Measurements from ENCODE around the gene UQCC2. TPM values are rescaled to one million over a fixed set of nuclear protein-coding genes. Genes with fewer than 3 reads are reported as not detected.

The UQCC2 gene
- total RNA-seq, 2 experiments from 2014 or later, result 118 to 126 TPM

DNA sequence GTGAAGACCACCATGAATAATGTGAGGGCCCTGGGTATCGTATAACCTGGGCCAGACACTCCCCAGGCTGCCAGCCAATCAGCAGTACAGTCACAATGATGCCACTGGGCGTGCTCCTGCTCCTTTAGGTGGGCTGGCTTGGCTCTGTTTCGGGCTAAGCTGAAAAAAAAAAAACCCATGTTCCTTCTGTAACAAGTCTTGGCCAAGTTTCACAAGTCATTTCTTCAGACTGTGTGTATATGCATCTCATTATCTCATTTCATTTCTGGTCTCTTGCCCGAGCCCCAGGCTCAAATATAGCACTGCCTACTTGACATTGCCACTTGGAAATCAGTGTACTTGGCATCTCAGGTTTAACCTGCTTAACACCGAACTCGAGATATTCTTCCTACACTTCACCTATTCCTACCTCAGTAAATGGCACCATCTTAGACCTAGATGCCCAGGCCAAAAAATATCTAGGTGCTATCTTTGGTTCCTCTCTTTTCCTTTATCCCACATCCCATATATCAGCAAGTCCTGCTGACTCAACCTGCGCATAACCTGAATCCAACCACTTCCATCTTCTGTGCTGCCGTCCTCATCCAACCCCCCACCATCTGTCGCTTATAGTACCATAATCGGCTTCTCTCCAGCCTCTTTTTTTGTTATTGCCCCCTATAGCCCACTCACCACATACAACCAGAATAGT lies 1.8 kb downstream of the UQCC2 start:
- H3K36me3 Mint-ChIP-seq, result peaks cover 35% of the 10 kb centered on the region
- DNase-seq, result no peak
- no peaks in the 10 kb centered on the region for H3K9me3 Mint-ChIP-seq
- peak overlapping the region; percentile 95 for H3K4me3 Mint-ChIP-seq
- no peaks in the 10 kb centered on the region for H3K27me3 Mint-ChIP-seq
- peak overlapping the region; percentile 28 for H3K27ac Mint-ChIP-seq
- peaks cover 35% of the 10 kb centered on the region for H3K4me1 Mint-ChIP-seq

DNA sequence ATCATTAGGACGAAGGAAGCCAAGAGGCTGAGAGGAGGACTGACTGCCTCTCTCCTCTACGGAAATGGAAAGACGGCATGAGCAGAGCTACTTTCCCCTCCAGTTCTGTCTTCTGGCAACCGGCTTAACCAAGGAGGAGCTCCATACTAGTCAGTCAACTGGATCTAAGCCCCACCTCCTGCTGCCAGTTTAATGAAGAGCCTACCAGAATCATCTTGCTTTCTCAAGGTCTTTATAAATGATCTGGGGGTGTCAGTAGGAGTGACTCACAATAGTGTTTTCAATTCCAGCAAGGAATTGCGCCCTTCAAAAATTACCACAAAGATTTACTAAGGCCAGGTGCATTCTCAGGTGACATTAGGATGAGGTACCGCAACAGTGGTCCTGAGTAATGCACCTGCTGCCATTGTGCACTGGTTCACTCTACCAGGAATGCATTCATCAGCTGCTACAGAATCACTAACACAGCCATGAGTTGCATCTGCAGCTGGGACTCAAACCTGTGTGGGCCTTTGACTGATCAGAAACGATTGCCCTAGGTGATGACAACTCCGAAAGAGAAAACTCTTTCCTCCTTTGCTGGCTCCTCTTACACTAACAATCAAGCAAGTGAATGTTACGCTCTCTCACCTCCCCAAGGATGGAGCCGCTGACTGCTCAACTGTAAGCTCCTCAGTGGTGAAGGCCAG lies 2.8 kb downstream of the UQCC2 start:
- Mint-ChIP-seq H3K36me3 (peaks cover 38% of the 10 kb centered on the region), H3K27ac (no peak overlapping the region), H3K4me3 (peak overlapping the region; percentile 26), H3K4me1 (peaks cover 35% of the 10 kb centered on the region), H3K9me3 (no peaks in the 10 kb centered on the region), H3K27me3 (no peaks in the 10 kb centered on the region)
- no peak for DNase-seq

DNA sequence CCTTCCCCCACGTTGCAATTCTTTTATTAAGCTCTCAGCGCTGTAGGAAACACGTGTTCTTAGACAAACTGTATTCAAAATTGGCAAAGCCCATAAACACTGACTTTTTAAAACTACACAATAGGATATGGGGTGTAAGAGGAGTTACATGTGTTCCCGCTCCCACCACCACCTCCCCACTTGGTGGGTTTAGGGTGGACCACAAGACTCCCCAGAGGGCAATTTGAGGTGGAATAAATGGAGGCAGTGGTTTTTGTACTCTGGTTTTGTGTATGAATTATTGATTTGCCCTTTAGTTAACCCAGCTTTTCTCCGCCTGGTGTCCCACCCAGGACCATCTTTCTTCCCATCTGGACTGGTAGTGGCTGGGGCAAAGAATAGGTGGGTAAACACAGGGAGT lies 3.7 kb downstream of the UQCC2 start:
- Mint-ChIP-seq H3K27me3 (no peaks in the 10 kb centered on the region), H3K27ac (no peak overlapping the region), H3K9me3 (no peaks in the 10 kb centered on the region), H3K4me1 (peaks cover 35% of the 10 kb centered on the region), H3K36me3 (peaks cover 38% of the 10 kb centered on the region), H3K4me3 (no peak overlapping the region)
- no peak for DNase-seq

DNA sequence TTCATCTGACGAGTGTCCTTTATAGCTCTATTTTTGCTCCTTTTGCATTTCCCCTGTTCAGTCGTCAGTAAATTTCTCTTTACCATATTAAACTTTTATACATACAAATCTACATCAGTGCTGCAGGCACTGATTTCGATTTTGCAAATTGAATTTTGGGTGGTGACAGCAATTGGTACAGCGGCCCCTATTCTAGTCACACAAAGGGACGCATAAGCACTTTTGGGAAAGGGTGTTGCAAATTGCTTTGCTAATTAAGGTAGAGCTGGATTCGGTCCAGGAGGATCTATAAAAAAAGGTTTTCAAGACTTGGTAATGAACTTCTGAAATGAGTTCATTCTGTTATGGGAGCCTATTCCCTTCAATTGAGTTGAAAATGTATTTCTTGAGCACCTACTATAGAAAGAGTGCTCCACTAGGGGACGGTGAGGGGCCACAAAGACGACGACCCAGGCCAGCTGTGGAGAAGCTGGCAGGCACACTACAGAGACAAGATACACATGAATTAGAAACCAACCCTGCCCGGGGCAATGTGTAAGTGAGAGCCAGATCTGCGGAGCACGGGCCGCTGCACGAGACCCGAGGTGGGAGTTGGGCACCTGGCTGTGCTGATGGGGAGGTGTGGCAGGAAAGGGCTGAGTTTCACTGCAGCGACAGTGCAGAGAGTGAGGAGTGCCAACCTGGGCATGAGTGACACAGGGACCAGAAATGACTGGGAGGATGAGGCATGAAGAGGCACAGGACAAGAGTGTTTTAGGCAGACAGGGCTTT lies 5.4 kb downstream of the UQCC2 start:
- H3K27me3 Mint-ChIP-seq, result no peaks in the 10 kb centered on the region
- H3K4me3 Mint-ChIP-seq, result no peak overlapping the region
- no peak for DNase-seq
- H3K36me3 Mint-ChIP-seq, result peaks cover 37% of the 10 kb centered on the region
- H3K27ac Mint-ChIP-seq, result no peak overlapping the region
- H3K9me3 Mint-ChIP-seq, result no peaks in the 10 kb centered on the region
- peaks cover 32% of the 10 kb centered on the region for H3K4me1 Mint-ChIP-seq

DNA sequence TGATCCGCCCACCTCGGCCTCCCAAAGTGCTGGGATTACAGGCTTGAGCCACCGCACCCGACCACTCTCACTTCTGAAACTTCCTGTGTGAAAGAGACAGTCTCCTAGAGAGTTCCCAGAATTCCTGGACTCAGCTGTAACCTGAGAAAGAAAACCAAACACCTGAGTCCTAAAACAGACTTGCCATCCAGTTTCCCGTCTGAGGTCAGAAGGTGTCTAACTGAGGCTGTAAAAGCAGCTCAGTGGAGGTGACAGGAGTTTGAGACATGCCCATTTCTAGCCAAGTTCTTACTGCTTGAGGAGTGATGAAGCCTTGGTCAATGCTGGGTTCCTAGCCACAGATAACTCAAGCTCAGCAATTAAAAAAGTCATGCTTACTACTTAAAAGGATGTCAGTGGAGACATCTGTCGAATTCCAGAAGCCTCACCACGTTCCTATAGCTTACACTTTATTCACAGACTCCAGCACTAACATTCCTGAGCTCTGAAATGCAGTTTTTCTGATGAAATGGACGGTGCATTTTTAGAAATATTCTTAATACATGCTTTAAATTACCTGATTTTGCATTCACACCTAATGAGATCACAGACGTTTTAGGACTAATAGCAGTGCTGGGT lies 6.1 kb downstream of the UQCC2 start:
- no peaks in the 10 kb centered on the region for H3K27me3 Mint-ChIP-seq
- no peak overlapping the region for H3K27ac Mint-ChIP-seq
- DNase-seq, result no peak
- peaks cover 28% of the 10 kb centered on the region for H3K4me1 Mint-ChIP-seq
- peaks cover 31% of the 10 kb centered on the region for H3K36me3 Mint-ChIP-seq
- H3K9me3 Mint-ChIP-seq, result no peaks in the 10 kb centered on the region
- H3K4me3 Mint-ChIP-seq, result no peak overlapping the region

DNA sequence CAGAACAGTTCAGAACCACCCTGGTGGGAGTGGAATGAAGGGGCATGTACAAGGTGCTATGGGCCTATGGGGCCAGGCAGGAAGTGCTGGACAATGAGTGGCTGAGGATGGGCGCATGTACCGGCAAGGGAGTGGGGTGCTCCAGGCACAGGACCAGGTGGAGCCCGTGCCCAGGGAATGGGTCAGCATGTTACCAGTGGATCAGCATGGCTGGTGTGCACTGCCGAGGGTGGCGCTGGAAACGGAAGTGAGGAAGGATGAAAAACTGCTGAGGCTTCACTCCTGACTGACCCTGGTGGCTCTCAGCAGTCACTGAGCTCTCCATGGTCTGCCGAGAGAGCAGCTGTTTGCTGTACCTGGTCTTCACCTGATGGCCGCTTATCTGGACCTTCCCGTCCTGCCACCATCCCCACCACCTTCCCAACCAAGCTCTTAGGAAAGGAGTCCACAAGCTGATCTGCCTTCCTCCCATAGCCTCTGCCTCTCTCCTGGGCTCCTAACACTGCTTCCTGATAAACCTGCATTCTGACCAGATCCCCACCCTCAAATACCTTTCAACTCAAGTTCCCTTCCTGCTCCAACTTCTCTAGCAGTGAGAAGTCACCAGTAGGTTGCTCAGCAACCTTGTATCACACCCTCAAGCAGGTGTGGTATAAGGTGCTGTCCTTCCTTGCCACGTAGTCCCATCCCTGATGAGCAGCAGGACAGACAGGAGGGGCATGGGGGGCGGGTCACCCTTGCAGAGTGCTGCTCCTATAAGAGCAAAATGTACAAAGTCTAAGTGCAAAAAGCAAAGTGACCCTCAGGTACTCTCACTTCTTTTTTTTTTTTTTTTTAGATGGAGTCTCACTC lies 7.1 kb downstream of the UQCC2 start:
- no peak overlapping the region for H3K27ac Mint-ChIP-seq
- H3K4me3 Mint-ChIP-seq, result no peak overlapping the region
- peaks cover 25% of the 10 kb centered on the region for H3K36me3 Mint-ChIP-seq
- peaks cover 21% of the 10 kb centered on the region for H3K4me1 Mint-ChIP-seq
- H3K9me3 Mint-ChIP-seq, result no peaks in the 10 kb centered on the region
- H3K27me3 Mint-ChIP-seq, result no peaks in the 10 kb centered on the region
- DNase-seq, result no peak

DNA sequence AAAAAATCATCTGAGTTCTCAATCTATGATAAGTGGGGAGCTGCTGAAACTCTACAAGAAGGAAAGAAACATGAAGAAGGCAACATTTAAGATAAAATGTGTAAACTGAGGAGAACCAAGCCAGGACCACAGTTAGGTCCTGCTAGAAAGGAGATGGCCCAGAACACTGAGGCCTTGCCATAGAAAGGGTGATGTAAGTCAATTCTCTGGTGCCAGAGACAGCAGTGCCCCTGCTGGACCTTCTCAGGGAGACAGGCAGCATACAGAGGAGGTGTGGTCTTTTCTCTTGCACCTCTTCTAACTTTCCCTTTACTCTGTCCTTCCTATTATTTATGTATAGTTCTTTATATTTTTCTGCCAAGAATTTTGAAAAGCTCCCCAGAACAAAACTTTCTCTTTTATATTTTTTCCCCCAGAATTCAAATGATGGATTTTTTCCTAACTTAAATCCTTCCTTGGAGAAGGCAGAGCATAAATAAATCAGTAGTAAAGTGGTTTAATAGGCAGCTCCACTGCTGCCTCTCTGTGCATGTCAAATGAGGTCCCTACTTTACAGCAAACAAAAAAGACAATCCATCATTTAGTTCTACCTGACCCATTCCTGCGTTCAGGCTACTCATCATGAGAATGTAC lies 9.0 kb downstream of the UQCC2 start:
- Mint-ChIP-seq H3K27ac (no peak overlapping the region), H3K9me3 (no peaks in the 10 kb centered on the region), H3K27me3 (no peaks in the 10 kb centered on the region), H3K4me1 (peaks cover 12% of the 10 kb centered on the region), H3K4me3 (no peak overlapping the region), H3K36me3 (peaks cover 16% of the 10 kb centered on the region)
- DNase-seq, result no peak

DNA sequence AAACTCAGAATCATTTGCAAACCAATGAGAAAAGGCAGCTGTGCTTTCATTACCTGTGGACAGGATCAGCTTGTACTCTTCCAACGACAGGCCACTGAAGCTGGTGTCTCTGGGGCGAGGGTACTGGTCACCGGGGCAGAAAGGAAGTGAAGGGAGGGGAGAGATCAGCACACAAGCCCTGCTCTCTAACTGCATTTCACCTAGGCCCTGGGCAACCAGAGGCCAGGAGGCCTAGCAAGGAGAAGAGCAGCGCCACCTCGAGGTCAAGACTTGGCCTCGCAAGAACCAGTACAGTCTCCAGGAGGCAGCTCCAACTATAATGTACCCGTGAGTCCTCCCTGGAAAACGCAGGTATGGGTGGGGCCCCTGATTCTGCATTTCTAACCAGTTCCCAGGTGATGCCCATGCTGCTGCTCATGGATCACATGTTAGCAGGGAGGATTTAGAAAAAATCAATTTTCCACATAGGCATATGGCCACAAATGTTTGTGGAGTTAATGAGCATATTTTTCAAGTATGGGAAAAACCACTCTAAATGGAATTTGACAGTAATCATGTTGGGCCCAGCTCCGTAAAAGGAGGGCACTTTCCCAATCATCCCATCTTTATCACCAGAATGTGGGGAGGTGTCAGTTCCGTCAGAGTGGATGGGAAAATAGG lies 11.0 kb downstream of the UQCC2 start:
- H3K4me1 Mint-ChIP-seq, result peaks cover 28% of the 10 kb centered on the region
- H3K27me3 Mint-ChIP-seq, result no peaks in the 10 kb centered on the region
- H3K4me3 Mint-ChIP-seq, result no peak overlapping the region

DNA sequence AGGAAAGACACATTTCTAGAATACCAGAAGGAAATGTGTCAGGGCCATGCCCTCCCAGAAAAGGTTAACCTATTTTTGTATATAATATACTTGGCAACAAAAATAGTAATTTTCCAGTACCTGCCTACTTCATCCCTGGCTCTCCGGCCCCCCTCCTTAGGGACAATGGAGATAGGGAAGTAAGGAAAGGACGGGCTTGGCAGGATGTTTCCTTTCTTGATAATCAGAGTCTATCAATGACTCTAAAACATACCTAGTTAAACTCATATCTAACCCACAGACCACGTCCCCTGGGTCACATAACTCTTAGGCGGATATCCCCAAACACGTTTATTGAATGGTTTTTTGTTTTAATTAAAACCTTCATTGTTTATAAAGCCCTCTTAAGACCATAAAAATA lies 11.8 kb downstream of the UQCC2 start:
- no peak overlapping the region for H3K4me3 Mint-ChIP-seq
- peaks cover 26% of the 10 kb centered on the region for H3K36me3 Mint-ChIP-seq
- DNase-seq, result no peak
- H3K27ac Mint-ChIP-seq, result no peak overlapping the region
- no peaks in the 10 kb centered on the region for H3K27me3 Mint-ChIP-seq
- no peaks in the 10 kb centered on the region for H3K9me3 Mint-ChIP-seq
- H3K4me1 Mint-ChIP-seq, result peaks cover 34% of the 10 kb centered on the region

More for the DNA sequence above, 11.0 kb downstream of the UQCC2 start:
- H3K9me3 Mint-ChIP-seq, result no peaks in the 10 kb centered on the region
- DNase-seq, result peak; percentile 68
- H3K27ac Mint-ChIP-seq, result peak overlapping the region; percentile 38
- H3K36me3 Mint-ChIP-seq, result peaks cover 23% of the 10 kb centered on the region

DNA sequence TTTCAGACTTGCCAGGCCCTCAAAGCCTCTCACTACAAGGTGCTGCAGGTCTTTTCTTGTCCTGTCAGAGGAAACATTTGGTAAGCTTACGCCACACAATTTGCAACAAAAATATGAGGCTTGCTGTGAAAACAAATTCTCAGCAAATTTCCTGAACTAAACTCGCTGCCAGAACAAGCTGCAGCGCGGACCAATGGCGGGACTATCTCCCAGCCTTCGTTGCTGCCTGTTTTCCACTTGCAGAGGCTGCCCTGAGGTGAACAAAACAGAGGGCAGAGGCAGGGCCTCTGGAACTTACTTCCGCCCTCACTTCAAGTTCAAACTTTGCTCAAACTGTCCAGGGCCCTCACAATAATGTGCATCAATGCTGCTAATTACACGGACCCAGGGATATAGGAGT lies 12.4 kb downstream of the UQCC2 start:
- DNase-seq, result no peak
- Mint-ChIP-seq H3K4me3 (no peak overlapping the region), H3K9me3 (no peaks in the 10 kb centered on the region), H3K4me1 (peaks cover 40% of the 10 kb centered on the region), H3K36me3 (peaks cover 26% of the 10 kb centered on the region), H3K27me3 (no peaks in the 10 kb centered on the region), H3K27ac (no peak overlapping the region)

DNA sequence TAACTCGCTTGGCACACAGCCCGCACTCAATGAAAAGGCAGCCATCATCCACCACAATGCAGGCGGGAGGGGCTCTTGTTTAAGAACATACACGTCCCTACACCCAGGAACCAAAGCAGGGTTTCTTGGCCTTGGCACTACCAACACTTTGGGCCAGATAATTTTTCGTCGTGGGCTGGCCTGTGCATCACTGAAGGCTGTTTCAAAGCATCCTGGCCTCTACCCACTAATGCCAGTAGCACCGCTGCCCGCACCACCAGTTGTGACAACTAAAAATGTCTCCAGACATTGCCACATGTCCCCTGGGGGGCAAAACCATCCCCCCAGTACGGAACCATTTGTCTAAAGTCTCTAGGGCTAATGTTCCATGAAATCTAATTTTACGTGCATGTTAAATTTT lies 13.0 kb downstream of the UQCC2 start:
- Mint-ChIP-seq H3K36me3 (peaks cover 26% of the 10 kb centered on the region), H3K4me3 (no peak overlapping the region), H3K27ac (no peak overlapping the region), H3K27me3 (no peaks in the 10 kb centered on the region), H3K9me3 (no peaks in the 10 kb centered on the region), H3K4me1 (peaks cover 46% of the 10 kb centered on the region)
- DNase-seq, result no peak

DNA sequence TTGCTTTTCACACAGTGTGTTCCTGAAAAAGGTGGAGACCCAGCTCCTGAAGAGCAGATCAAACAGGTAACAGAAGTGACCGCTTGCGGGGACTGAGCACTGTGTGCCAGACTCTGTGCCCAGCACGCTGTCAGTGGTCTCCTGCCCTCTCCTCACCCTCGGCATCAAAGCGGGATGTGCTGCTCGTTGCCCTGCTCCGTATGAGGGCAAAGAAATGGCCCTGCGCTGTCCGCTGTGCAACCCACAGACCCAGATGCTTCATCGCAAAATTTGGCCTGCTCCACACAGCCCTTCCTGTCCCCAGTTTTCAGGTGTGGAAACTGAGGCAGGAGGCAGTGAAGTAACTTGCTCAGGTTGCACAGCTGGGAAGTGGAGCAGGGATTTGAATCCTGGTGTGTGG lies 13.7 kb downstream of the UQCC2 start:
- H3K4me3 Mint-ChIP-seq, result no peak overlapping the region
- peaks cover 53% of the 10 kb centered on the region for H3K4me1 Mint-ChIP-seq
- no peaks in the 10 kb centered on the region for H3K27me3 Mint-ChIP-seq
- H3K36me3 Mint-ChIP-seq, result peaks cover 28% of the 10 kb centered on the region
- H3K9me3 Mint-ChIP-seq, result no peaks in the 10 kb centered on the region
- H3K27ac Mint-ChIP-seq, result peak overlapping the region; percentile 83
- no peak for DNase-seq

DNA sequence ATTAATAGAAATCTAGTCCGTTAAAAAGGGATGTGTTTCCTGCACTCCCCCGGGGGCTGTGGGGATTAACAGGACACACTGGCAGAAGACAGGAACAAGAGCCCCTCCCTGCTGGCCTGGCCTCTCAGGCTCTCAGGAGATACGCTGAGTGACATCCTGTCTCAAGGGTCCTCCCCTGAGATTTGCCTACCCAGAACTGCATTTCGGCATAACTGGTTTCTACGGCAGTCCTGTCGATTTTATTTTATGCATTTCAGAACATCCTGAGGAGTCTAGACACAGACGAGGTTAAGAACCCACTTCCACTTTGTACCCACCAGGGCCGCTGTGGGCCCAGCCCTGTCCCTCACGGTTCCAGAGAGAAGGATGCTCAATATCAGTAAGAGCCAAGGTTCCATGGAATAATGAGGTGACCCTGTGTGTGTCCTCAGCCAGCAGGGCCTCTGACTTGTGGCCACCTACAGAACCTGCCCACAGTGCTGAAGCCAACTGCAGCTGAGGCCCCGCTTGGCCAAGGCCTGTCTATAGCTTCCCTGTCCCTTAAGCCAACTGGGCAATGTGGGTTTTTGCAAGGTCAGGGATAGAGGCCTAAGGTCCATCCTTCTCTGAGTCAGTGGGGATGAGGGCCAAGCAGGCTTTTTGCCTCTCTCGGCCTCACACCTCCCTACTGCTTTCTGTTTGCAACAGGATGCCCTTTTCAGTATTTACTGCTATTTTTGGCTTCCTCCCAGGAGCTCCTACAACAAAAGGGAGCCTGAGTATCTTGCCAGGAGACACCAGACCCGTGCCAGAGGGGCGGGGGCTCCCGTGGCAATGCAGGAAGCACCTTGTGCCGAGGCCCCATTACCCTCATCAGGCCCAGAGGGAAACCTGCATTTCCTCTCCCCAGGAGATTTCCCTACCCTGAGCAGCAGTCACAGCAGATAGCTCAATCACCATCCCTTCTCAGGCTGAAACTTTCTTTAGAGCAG lies 14.7 kb downstream of the UQCC2 start:
- peak overlapping the region; percentile 2 for H3K4me3 Mint-ChIP-seq
- H3K36me3 Mint-ChIP-seq, result peaks cover 36% of the 10 kb centered on the region
- H3K27me3 Mint-ChIP-seq, result no peaks in the 10 kb centered on the region
- no peak for DNase-seq
- no peaks in the 10 kb centered on the region for H3K9me3 Mint-ChIP-seq
- peak overlapping the region; percentile 83 for H3K27ac Mint-ChIP-seq
- H3K4me1 Mint-ChIP-seq, result peaks cover 58% of the 10 kb centered on the region
